Left lung (tissue), 10 donors: Measurements from ENCODE around the gene EDEM1. TPM values are rescaled to one million over a fixed set of nuclear protein-coding genes. Genes with fewer than 3 reads are reported as not detected.

Experiments
- ATAC-seq: fragments of 200-7000 bp; cut with Tn5 transposase; one replicate; pipeline ENCODE4 v1.9.1; 2020; ENCODE audit warnings: moderate library complexity
- DNase-seq, 4 donors: peaks; one replicate each; pipeline ENCODE4 v3.0.0-alpha.2; 2013 to 2020
- H3K27ac ChIP-seq, 2 donors: fragments of 200-600 bp; sonication (generic) in 1 of 2; one replicate each; pipeline versions ENCODE4 v1.5.0 to v1.8.0; 2020 to 2021
- H3K27me3 ChIP-seq, 2 donors: fragments of 200-600 bp; sonication (generic) in 1 of 2; one replicate each; pipeline versions ENCODE4 v1.5.0 to v1.8.0; 2020 to 2021
- H3K36me3 ChIP-seq, 2 donors: fragments of 200-600 bp; sonication (generic) in 1 of 2; one replicate each; pipeline versions ENCODE4 v1.5.0 to v1.8.0; 2020 to 2021
- H3K4me1 ChIP-seq, 2 donors: fragments of 200-600 bp; one replicate each; pipeline ENCODE4 v1.8.0; 2021
- H3K4me3 ChIP-seq, 2 donors: fragments of 200-600 bp; sonication (generic) in 1 of 2; one replicate each; pipeline versions ENCODE4 v1.5.0 to v1.8.0; 2020 to 2021; ENCODE audit warnings: mild to moderate bottlenecking in 1 of 2
- H3K9me3 ChIP-seq, 2 donors: fragments of 200-600 bp; sonication (generic) in 1 of 2; one replicate each; pipeline versions ENCODE4 v1.5.0 to v1.8.0; 2020 to 2021
- CTCF ChIP-seq, 2 donors: fragments of 200-600 bp; sonication (generic) in 1 of 2; IDR thresholded peaks; one replicate each; pipeline versions ENCODE4 v1.5.0 to v1.8.0; 2021; ENCODE audit warnings: antibody characterized with exemption in 2 of 2
- intact Hi-C, 2 donors: fragments of 100-400 bp; cut with DNase I; formaldehyde crosslinking; loops; one replicate each; pipeline versions ENCODE4 v1.11.2 to v1.14.2; 2022
- polyA plus RNA-seq, 6 donors: library from polyadenylated mRNA; unstranded; fragments of 120-200 nt; gene quantifications; one replicate each; pipeline ENCODE4 v1.2.1, GENCODE V29; 2013; ENCODE audit not compliant: insufficient read length in 6 of 6
- total RNA-seq, 2 donors: library from RNA; stranded (reverse); fragmentation: NEBNext Ultra II Directional; extraction: Animal tissue kit (Norgen Biotek cat#: 25700); gene quantifications; one replicate each; pipeline ENCODE4 v1.2.1, GENCODE V29; 2021
- donor health status: DM: no; HTN: yes; CAD: no.
- donor health status: DM: no; HTN: no; CAD: no.

The EDEM1 gene
- total and polyA plus RNA-seq, 8 donors, result 24.1 to 104 (median 28.3) TPM

- Histone ChIP-seq H3K36me3 (no peaks in the 10 kb centered on the region), H3K27ac (no peak overlapping the region)
Measured at GRCh38 chr3:5231074-5231473, 43.6 kb downstream of the EDEM1 start.

DNA sequence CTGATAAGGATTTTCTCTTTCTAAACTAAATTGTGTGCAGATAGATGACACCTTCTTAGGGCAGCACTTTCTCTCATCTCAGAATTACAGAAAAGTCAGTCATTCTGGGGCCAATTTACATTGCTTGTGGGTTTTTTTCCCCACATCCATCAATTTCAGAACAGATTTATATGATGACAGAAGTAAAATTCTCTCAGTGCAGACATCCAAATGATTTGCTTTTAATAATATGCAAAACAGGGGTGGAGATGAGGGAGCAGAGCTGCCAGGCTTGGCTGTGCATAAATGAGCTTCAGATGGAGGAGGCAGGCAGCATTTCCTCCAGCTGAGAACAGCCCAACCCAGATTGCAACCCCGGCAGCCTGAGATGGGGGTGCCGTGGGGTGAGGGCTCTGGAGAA, 44.0 kb downstream of the EDEM1 start:
- H3K36me3 ChIP-seq, result no peaks in the 10 kb centered on the region
- no peak overlapping the region for H3K27ac ChIP-seq
- H3K9me3 ChIP-seq, result no peaks in the 10 kb centered on the region
- DNase-seq (no peak), ATAC-seq (no peak)
- intact Hi-C loops, result no loop called here
- no peak overlapping the region for H3K4me3 ChIP-seq
- no peaks in the 10 kb centered on the region for H3K4me1 ChIP-seq
- TF ChIP-seq CTCF (IDR thresholded peaks at IDR 0.05), result no peak
- H3K27me3 ChIP-seq, result no peaks in the 10 kb centered on the region

More at GRCh38 chr3:5231074-5231473, 43.6 kb downstream of the EDEM1 start:
- TF ChIP-seq CTCF (IDR thresholded peaks at IDR 0.05), result no peak
- H3K9me3 ChIP-seq, result no peaks in the 10 kb centered on the region
- intact Hi-C loops, result no loop called here
- no peaks in the 10 kb centered on the region for H3K27me3 ChIP-seq
- no peaks in the 10 kb centered on the region for H3K4me1 ChIP-seq
- DNase-seq (no peak), ATAC-seq (no peak)
- H3K4me3 ChIP-seq, result no peak overlapping the region

DNA sequence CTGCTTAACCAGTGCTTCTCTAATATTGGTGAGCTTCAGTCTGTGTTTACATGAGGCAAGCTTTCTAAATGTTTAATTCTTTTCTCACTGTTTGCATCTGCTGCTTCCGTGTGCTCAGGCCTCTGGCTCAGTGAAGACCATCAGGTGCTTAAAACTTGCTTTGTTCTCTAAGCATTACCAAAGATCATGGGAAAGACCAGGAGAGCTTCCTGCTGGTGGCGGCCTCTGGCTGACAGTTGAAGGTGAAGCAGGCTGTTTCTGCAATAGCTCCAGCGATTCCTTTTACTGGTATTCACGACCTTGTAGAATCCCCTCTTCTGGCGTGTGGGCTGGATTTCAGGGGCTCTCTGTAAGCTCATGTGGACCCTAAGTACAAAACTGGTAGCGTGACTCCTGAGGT, 45.1 kb downstream of the EDEM1 start:
- Histone ChIP-seq H3K4me3 (no peak overlapping the region), H3K9me3 (no peaks in the 10 kb centered on the region), H3K27me3 (no peaks in the 10 kb centered on the region), H3K27ac (no peak overlapping the region), H3K36me3 (no peaks in the 10 kb centered on the region), H3K4me1 (no peaks in the 10 kb centered on the region)
- DNase-seq (no peak), ATAC-seq (no peak)
- intact Hi-C loops, result no loop called here
- no peak for TF ChIP-seq CTCF (IDR thresholded peaks at IDR 0.05)

DNA sequence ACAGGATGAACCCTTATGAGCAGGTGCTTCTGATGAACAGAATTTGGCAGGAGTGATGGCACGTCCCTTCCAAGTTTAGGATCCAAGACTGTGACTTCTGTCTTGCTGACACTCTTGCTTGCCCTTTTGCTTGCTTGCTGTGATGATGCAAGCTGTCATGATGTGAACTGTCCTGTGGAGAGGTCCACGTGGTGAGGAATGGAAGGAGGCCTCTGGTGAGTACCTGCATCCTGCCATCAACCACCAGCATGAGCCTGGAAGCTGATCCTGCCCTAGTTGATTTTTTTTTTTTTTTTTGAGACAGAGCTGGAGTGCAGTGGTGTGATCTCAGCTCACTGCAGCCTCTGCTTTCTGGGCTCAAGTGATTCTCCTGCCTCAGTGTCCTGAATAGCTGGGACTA, 45.5 kb downstream of the EDEM1 start:
- H3K4me1 ChIP-seq, result no peaks in the 10 kb centered on the region
- intact Hi-C loops, result no loop called here
- no peaks in the 10 kb centered on the region for H3K9me3 ChIP-seq
- DNase-seq (no peak), ATAC-seq (no peak)
- TF ChIP-seq CTCF (IDR thresholded peaks at IDR 0.05), result no peak
- H3K36me3 ChIP-seq, result no peaks in the 10 kb centered on the region
- no peak overlapping the region for H3K4me3 ChIP-seq
- H3K27ac ChIP-seq, result no peak overlapping the region
- no peaks in the 10 kb centered on the region for H3K27me3 ChIP-seq

GRCh38 chr3:5235655-5236054, 48.1 kb downstream of the EDEM1 start:
- no peak overlapping the region for H3K27ac ChIP-seq
- no peaks in the 10 kb centered on the region for H3K9me3 ChIP-seq
- H3K27me3 ChIP-seq, result no peaks in the 10 kb centered on the region
- DNase-seq (no peak), ATAC-seq (no peak)
- no peak for TF ChIP-seq CTCF (IDR thresholded peaks at IDR 0.05)
- H3K4me1 ChIP-seq, result no peaks in the 10 kb centered on the region
- no peak overlapping the region for H3K4me3 ChIP-seq
- H3K36me3 ChIP-seq, result no peaks in the 10 kb centered on the region
- intact Hi-C loops, result no loop called here
